Osteoblast (primary cell): ENCODE data around the gene ANKS6. TPM values are rescaled to one million over a fixed set of nuclear protein-coding genes. Genes with fewer than 3 reads are reported as not detected.

Source experiments
- DNase-seq: peaks from one replicate; pipeline ENCODE4 v3.0.0; 2011; ENCODE audit warnings: low spot score, mixed read lengths; ENCODE audit not compliant: insufficient read length; ENCODE audit errors: missing footprints
- H2AFZ ChIP-seq: 2 replicates; pipeline ENCODE4 v1.6.0; 2011; ENCODE audit warnings: mild to moderate bottlenecking, low read length
- H3K27ac ChIP-seq: 2 replicates; pipeline ENCODE4 v1.5.1; 2011; ENCODE audit warnings: mild to moderate bottlenecking, low read depth, low read length, moderate library complexity
- H3K27me3 ChIP-seq: 2 replicates; pipeline ENCODE4 v1.6.0; 2012; ENCODE audit warnings: mild to moderate bottlenecking, control low read depth, inconsistent platforms, low read length, moderate library complexity; ENCODE audit not compliant: insufficient read depth
- H3K36me3 ChIP-seq: 2 replicates; pipeline ENCODE4 v1.5.1; 2011; ENCODE audit warnings: mild to moderate bottlenecking, low read length, control low read depth, moderate library complexity; ENCODE audit not compliant: insufficient read depth
- H3K4me1 ChIP-seq: 2 replicates; pipeline ENCODE4 v1.5.1; 2011; ENCODE audit warnings: mild to moderate bottlenecking, low read length, control low read depth, moderate library complexity; ENCODE audit not compliant: insufficient read depth
- H3K4me2 ChIP-seq: 2 replicates; pipeline ENCODE4 v1.6.0; 2011; ENCODE audit warnings: mild to moderate bottlenecking, low read length; ENCODE audit not compliant: insufficient read depth
- H3K4me3 ChIP-seq: fragments of 200-600 bp; sonication (generic); 3 replicates; pipeline ENCODE4 v1.5.1; 2012; ENCODE audit warnings: mild to moderate bottlenecking, low read length, inconsistent platforms; ENCODE audit not compliant: insufficient read depth
- H3K79me2 ChIP-seq: 2 replicates; pipeline ENCODE4 v1.6.0; 2012; ENCODE audit warnings: mild to moderate bottlenecking, low read length, control low read depth, inconsistent platforms; ENCODE audit not compliant: insufficient read depth
- H3K9me3 ChIP-seq: 2 replicates; pipeline ENCODE4 v1.5.1; 2011; ENCODE audit warnings: low read depth, low read length, control low read depth
- H4K20me1 ChIP-seq: 2 replicates; pipeline ENCODE4 v1.6.0; 2012; ENCODE audit warnings: mild to moderate bottlenecking, low read length, control low read depth; ENCODE audit not compliant: insufficient read depth
- total RNA-seq: library from RNA; depleted of rRNA; stranded (reverse); fragments of >200 nt; gene quantifications from 2 replicates; pipeline ENCODE4 v1.2.3, GENCODE V29; 2012
- TF ChIP-seq, protein P1 (sequence below): IDR thresholded peaks from 2 replicates; pipeline ENCODE4 v1.5.1; 2011; ENCODE audit warnings: mild to moderate bottlenecking, low read depth, low read length, moderate library complexity; ENCODE audit errors: extremely low read depth

ANKS6 gene
- total RNA-seq, 1 donor, result 21.7 TPM

DNA sequence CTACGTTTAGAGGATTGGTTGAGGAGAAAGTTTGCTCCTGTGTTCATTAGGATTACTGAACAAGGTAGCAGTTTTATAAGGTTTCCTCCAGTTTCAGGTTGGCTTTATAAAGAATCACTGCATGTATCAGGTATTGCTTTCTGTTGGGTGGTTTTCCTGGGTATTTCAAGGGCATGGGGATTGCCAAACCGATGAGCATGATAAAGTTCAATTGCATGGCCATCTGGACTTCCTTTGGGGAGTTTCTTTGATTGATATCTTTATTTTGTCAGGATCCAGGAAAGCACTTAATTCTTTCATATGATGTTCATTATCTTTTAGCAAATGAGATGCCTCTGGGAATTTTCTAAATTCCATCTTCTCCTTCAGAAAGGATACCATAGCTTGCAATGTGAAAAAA lies 77.3 kb downstream of the ANKS6 start:
- no peak overlapping the region for H2AFZ ChIP-seq
- peaks cover 28% of the 10 kb centered on the region for H3K27me3 ChIP-seq
- DNase-seq, result no peak
- H3K4me2 ChIP-seq, result no peak overlapping the region
- TF ChIP-seq, protein P1, sequence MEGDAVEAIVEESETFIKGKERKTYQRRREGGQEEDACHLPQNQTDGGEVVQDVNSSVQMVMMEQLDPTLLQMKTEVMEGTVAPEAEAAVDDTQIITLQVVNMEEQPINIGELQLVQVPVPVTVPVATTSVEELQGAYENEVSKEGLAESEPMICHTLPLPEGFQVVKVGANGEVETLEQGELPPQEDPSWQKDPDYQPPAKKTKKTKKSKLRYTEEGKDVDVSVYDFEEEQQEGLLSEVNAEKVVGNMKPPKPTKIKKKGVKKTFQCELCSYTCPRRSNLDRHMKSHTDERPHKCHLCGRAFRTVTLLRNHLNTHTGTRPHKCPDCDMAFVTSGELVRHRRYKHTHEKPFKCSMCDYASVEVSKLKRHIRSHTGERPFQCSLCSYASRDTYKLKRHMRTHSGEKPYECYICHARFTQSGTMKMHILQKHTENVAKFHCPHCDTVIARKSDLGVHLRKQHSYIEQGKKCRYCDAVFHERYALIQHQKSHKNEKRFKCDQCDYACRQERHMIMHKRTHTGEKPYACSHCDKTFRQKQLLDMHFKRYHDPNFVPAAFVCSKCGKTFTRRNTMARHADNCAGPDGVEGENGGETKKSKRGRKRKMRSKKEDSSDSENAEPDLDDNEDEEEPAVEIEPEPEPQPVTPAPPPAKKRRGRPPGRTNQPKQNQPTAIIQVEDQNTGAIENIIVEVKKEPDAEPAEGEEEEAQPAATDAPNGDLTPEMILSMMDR, result no peak
- H3K27ac ChIP-seq, result no peak overlapping the region
- H3K79me2 ChIP-seq, result no peaks in the 10 kb centered on the region
- no peak overlapping the region for H3K4me3 ChIP-seq
- H3K4me1 ChIP-seq, result no peaks in the 10 kb centered on the region
- H3K36me3 ChIP-seq, result no peaks in the 10 kb centered on the region
- no peaks in the 10 kb centered on the region for H4K20me1 ChIP-seq
- H3K9me3 ChIP-seq, result no peaks in the 10 kb centered on the region

DNA sequence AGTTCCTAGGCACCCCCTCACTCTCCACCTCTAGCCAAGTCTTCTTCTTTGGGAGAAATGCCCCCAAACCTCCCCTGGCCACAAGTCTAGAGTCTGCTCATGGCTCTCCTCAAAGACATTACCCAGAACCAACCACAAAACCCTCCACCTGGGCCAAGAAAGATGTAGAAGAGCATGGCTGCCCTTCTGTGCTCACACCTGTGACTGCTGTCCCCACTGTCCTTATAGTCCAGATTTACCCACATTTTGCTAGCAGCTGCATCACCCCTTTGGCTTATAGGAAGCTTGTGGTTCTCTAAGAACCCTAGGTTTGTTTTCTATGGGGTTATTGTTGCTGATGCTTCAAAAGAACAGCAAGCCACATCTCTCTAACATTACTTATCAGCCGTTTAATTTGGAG lies 81.5 kb downstream of the ANKS6 start:
- Histone ChIP-seq H4K20me1 (no peaks in the 10 kb centered on the region), H2AFZ (no peak overlapping the region), H3K79me2 (no peaks in the 10 kb centered on the region), H3K36me3 (no peaks in the 10 kb centered on the region), H3K27me3 (peaks cover 51% of the 10 kb centered on the region), H3K4me2 (no peak overlapping the region), H3K9me3 (no peaks in the 10 kb centered on the region), H3K4me1 (no peaks in the 10 kb centered on the region), H3K27ac (no peak overlapping the region), H3K4me3 (no peak overlapping the region)
- no peak for DNase-seq
- TF ChIP-seq, protein P1, result no peak

DNA sequence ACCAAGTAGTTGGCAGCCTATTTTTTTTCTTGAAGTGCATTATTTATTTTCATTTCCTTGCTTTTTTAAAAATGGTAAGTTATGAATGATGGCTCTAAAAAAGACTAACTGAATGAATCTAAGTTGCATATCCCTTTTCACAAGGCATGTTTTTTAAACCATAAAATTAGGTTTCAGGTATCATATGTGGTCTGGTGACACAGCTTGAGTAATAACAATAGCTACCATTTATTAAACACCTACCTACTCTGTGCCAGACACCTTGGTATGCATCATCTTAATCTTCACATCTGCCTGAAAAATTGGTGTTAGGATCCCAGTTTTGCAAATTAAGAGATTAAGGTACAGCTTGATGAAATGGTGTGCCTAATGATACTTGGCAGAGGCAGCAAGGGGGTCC lies 83.4 kb downstream of the ANKS6 start:
- no peak for DNase-seq
- no peak overlapping the region for H2AFZ ChIP-seq
- no peak overlapping the region for H3K4me2 ChIP-seq
- H4K20me1 ChIP-seq, result no peaks in the 10 kb centered on the region
- no peaks in the 10 kb centered on the region for H3K79me2 ChIP-seq
- H3K27me3 ChIP-seq, result peaks cover 54% of the 10 kb centered on the region
- H3K4me1 ChIP-seq, result no peaks in the 10 kb centered on the region
- no peaks in the 10 kb centered on the region for H3K36me3 ChIP-seq
- H3K27ac ChIP-seq, result no peak overlapping the region
- H3K4me3 ChIP-seq, result no peak overlapping the region
- TF ChIP-seq, protein P1, result no peak
- H3K9me3 ChIP-seq, result no peaks in the 10 kb centered on the region

DNA sequence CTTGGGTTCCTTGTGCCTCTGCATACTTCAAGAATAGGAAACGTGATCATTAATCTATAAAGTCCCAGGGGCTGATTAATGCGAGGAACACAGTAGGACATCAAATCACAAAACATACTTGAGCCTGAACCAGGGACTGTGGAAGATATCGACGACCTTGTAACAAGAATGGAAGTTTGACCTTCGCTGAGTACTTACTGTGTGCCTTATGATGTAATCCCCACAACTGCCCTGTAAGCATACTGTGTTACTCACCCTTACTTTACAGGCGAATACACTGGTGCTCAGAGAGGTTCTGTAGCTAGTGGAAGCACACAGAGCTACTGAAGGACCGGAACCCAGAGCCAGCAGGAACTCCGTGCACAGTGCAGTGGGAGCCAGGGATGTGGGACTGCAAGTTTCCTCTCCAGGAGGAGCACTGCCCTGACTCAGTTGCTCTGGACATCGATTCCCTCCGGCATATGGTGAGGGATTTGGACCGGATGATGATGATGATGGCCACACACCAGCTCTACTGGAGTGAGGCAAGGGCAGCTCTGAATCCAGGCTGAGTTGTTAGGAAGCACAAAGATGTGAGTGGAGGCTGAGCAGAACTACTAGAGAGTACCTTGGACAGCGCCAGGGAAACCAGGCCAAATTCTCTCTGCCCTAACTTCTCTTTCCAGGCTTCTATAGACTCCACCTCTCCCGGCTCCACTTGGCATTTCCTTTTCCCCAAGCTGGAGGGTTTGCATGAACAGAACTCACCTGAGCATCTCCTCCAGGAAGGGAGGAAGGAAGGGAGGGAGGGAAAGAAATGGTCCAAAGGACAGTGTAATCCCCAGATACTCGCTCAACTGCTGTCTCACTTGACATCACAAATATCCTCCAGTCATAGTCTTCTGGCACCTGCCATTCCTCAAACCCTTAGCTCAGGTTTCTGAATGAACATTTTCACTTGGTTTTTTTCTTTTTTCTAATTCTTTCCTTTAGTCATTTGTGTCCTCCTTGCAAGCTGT lies 86.1 kb downstream of the ANKS6 start:
- Histone ChIP-seq H3K4me2 (no peak overlapping the region), H3K36me3 (no peaks in the 10 kb centered on the region), H3K4me3 (no peak overlapping the region), H3K27me3 (peaks cover 63% of the 10 kb centered on the region), H3K9me3 (no peaks in the 10 kb centered on the region), H3K27ac (no peak overlapping the region), H2AFZ (no peak overlapping the region), H4K20me1 (no peaks in the 10 kb centered on the region), H3K79me2 (no peaks in the 10 kb centered on the region), H3K4me1 (no peaks in the 10 kb centered on the region)
- peak; percentile 91 for DNase-seq
- TF ChIP-seq, protein P1, result no peak
